Measurements from ENCODE around the gene NPTX2.

- TF ChIP-seq, protein P1, sequence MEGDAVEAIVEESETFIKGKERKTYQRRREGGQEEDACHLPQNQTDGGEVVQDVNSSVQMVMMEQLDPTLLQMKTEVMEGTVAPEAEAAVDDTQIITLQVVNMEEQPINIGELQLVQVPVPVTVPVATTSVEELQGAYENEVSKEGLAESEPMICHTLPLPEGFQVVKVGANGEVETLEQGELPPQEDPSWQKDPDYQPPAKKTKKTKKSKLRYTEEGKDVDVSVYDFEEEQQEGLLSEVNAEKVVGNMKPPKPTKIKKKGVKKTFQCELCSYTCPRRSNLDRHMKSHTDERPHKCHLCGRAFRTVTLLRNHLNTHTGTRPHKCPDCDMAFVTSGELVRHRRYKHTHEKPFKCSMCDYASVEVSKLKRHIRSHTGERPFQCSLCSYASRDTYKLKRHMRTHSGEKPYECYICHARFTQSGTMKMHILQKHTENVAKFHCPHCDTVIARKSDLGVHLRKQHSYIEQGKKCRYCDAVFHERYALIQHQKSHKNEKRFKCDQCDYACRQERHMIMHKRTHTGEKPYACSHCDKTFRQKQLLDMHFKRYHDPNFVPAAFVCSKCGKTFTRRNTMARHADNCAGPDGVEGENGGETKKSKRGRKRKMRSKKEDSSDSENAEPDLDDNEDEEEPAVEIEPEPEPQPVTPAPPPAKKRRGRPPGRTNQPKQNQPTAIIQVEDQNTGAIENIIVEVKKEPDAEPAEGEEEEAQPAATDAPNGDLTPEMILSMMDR (IDR thresholded peaks at IDR 0.05): no peak
- no peak for TF ChIP-seq POLR2A (IDR thresholded peaks at IDR 0.05)
Measured at GRCh38 chr7:98569691-98570337, 47.3 kb upstream of the NPTX2 start.
